ENCODE data around the gene ITM2B.

ITM2B gene

GRCh38 chr13:48304143-48304876 lies 71.3 kb downstream of the ITM2B start:
- Histone ChIP-seq H3K79me2 (ENCODE audit: insufficient read depth, low read depth) (peaks cover 9% of the 10 kb centered on the region; the same call in 1 of the 2 replicates), H3K36me3 (ENCODE audit: insufficient read depth) (no peaks in the 10 kb centered on the region), H2AFZ (ENCODE audit: low read depth) (peak overlapping the region; percentile 57), H3K9ac (peak overlapping the region; percentile 89), H3K4me2 (peak overlapping the region; percentile 43), H3K27me3 (ENCODE audit: insufficient read depth, low read depth) (no peaks in the 10 kb centered on the region), H3K27ac (peak overlapping the region; percentile 73), H3K4me1 (ENCODE audit: low read depth, poor library complexity, severe bottlenecking) (peaks cover 4% of the 10 kb centered on the region), H4K20me1 (ENCODE audit: insufficient read depth) (no peaks in the 10 kb centered on the region), H3K4me3 (IDR thresholded peaks at IDR 0.05; ENCODE audit: insufficient read depth, low read depth, low read length) (no peak overlapping the region)
- no peak for TF ChIP-seq CTCF (conservative IDR thresholded peaks at IDR 0.05; ENCODE audit: low read depth, low read length)

GRCh38 chr13:48311223-48311622 lies 78.2 kb downstream of the ITM2B start:
- TF ChIP-seq CTCF (conservative IDR thresholded peaks at IDR 0.05; ENCODE audit: low read depth, low read length), result no peak
- Histone ChIP-seq H3K4me3 (IDR thresholded peaks at IDR 0.05; ENCODE audit: insufficient read depth, low read depth, low read length) (no peak overlapping the region), H3K79me2 (ENCODE audit: insufficient read depth, low read depth) (no peaks in the 10 kb centered on the region), H3K27ac (no peak overlapping the region), H3K27me3 (ENCODE audit: insufficient read depth, low read depth) (no peaks in the 10 kb centered on the region), H3K4me1 (ENCODE audit: low read depth, poor library complexity, severe bottlenecking) (no peaks in the 10 kb centered on the region), H3K36me3 (ENCODE audit: insufficient read depth) (no peaks in the 10 kb centered on the region), H3K9ac (no peak overlapping the region), H2AFZ (ENCODE audit: low read depth) (no peak overlapping the region), H4K20me1 (ENCODE audit: insufficient read depth) (no peaks in the 10 kb centered on the region), H3K4me2 (no peak overlapping the region)

DNA sequence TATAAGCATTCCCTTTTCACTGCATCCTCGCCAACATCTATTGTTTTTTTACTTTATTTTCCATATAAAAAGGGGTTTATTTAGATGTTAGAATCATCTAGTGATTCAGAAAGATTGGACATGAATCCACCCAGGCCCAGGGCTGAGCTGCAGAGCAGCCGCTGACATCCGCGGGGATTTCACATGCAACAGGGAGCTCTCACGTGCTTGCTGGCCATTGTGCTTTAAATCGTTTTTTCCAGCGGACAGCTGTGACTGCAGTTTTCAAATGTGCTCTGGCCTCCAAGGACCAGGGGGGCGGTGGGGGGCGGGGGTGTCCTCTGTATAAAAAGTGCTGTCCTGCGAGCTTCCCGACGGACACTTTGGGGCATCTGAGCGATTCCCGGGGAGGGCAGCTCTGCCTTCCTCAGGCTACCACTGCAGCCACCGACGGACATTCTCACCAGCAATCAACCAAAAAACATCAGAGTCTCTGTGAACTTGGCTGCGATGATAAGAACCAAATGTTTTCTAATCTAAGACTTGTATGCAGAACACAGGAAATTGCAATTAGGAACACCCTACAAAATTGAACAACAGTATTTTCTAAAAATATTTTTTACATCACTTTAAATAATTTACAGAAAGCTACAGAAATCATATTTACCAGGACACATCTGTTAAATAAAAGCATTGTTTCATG lies 83.1 kb downstream of the ITM2B start:
- Histone ChIP-seq H3K4me2 (no peak overlapping the region), H3K9ac (no peak overlapping the region), H3K27me3 (ENCODE audit: insufficient read depth, low read depth) (no peaks in the 10 kb centered on the region), H3K4me3 (IDR thresholded peaks at IDR 0.05; ENCODE audit: insufficient read depth, low read depth, low read length) (no peak overlapping the region), H2AFZ (ENCODE audit: low read depth) (no peak overlapping the region), H3K4me1 (ENCODE audit: low read depth, poor library complexity, severe bottlenecking) (no peaks in the 10 kb centered on the region), H3K36me3 (ENCODE audit: insufficient read depth) (no peaks in the 10 kb centered on the region), H3K79me2 (ENCODE audit: insufficient read depth, low read depth) (no peaks in the 10 kb centered on the region), H3K27ac (no peak overlapping the region), H4K20me1 (ENCODE audit: insufficient read depth) (no peaks in the 10 kb centered on the region)
- TF ChIP-seq CTCF (conservative IDR thresholded peaks at IDR 0.05; ENCODE audit: low read depth, low read length), result no peak

- no peak overlapping the region for H3K4me2 ChIP-seq
- no peak overlapping the region for H3K27ac ChIP-seq
- no peak overlapping the region for H2AFZ ChIP-seq (ENCODE audit: low read depth)
- H3K4me3 ChIP-seq (IDR thresholded peaks at IDR 0.05; ENCODE audit: insufficient read depth, low read depth, low read length), result no peak overlapping the region
- no peaks in the 10 kb centered on the region for H3K79me2 ChIP-seq (ENCODE audit: insufficient read depth, low read depth)
- no peak for TF ChIP-seq CTCF (conservative IDR thresholded peaks at IDR 0.05; ENCODE audit: low read depth, low read length)
- H3K36me3 ChIP-seq (ENCODE audit: insufficient read depth), result no peaks in the 10 kb centered on the region
- no peak overlapping the region for H3K9ac ChIP-seq
- no peaks in the 10 kb centered on the region for H3K4me1 ChIP-seq (ENCODE audit: low read depth, poor library complexity, severe bottlenecking)
- no peaks in the 10 kb centered on the region for H4K20me1 ChIP-seq (ENCODE audit: insufficient read depth)
- no peaks in the 10 kb centered on the region for H3K27me3 ChIP-seq (ENCODE audit: insufficient read depth, low read depth)
Measured at GRCh38 chr13:48316826-48317510, 84.0 kb downstream of the ITM2B start.
